Activated effector memory CD4-positive, alpha-beta T cell treated with anti-CD3 and anti-CD28 coated beads, Interleukin-2, amount 50 U/mL, for 16 hours (primary cell): ENCODE measurements around the gene OR2W3.

Source experiments
- DNase-seq: peaks from one replicate; pipeline ENCODE4 v3.0.0-alpha.2; 2020

The OR2W3 gene

GRCh38 chr1:247923941-247924340, 28.6 kb downstream of the OR2W3 start:
- DNase-seq, result no peak

GRCh38 chr1:247924868-247925267, 29.5 kb downstream of the OR2W3 start, which contains the start of gene OR2AJ1:
OR2AJ1 (plus strand) TSS chr1:247924889; CDS start chr1:247933769, 8,880 bp downstream.
- DNase-seq, result no peak

- DNase-seq, result no peak
Observed at GRCh38 chr1:247933989-247934388, 38.6 kb downstream of the OR2W3 start.

GRCh38 chr1:247935781-247936180, 40.4 kb downstream of the OR2W3 start:
- DNase-seq, result no peak

GRCh38 chr1:247936415-247936814, 41.0 kb downstream of the OR2W3 start:
- DNase-seq, result no peak

- peak; percentile 94 for DNase-seq
Observed at GRCh38 chr1:247936965-247937734, 41.8 kb downstream of the OR2W3 start.

- DNase-seq, result no peak
Observed at GRCh38 chr1:247942624-247943023, 47.2 kb downstream of the OR2W3 start.
